Naive thymus-derived CD4-positive, alpha-beta T cell (primary cell): ENCODE measurements around the gene INO80C. TPM values are rescaled to one million over a fixed set of nuclear protein-coding genes. Genes with fewer than 3 reads are reported as not detected.

ENCODE experiments used
- ATAC-seq: fragments of 150-1000 bp; cut with Tn5 transposase; 2 replicates; pipeline ENCODE4 v1.10.0; 2021; ENCODE audit warnings: mild to moderate bottlenecking, moderate library complexity
- CTCF ChIA-PET: fragments of 350-600 bp; sonication (Branson Sonifier 250); formaldehyde crosslinking; loops from one replicate; lab custom pipeline; 2021; ENCODE audit warnings: antibody characterized with exemption; lab: Charles Lee
- POLR2A ChIA-PET: fragments of 350-600 bp; sonication (Branson Sonifier 250); formaldehyde crosslinking; loops from one replicate; lab custom pipeline; 2021; ENCODE audit warnings: antibody characterized with exemption, inconsistent platforms; lab: Charles Lee
- DNase-seq, 9 donors: peaks; one replicate each; pipeline versions ENCODE4 v3.0.0 to v3.0.0-alpha.2; 2020 to 2022; ENCODE audit warnings: mixed read lengths in 1 of 9
- H3K27ac ChIP-seq: one replicate; pipeline ENCODE4 v1.7.0; 2013; ENCODE audit warnings: mild to moderate bottlenecking, low read depth, low read length, moderate library complexity
- H3K27me3 ChIP-seq, 2 donors: one replicate each; pipeline ENCODE4 v1.7.0; 2013; ENCODE audit warnings: low read length in 2 of 2, mild to moderate bottlenecking in 2 of 2, moderate library complexity in 2 of 2; ENCODE audit not compliant: control insufficient read depth in 2 of 2, insufficient read depth in 2 of 2
- H3K36me3 ChIP-seq, 3 experiments: 1 replicate in 2 of 3; 2 replicates in 1 of 3; pipeline ENCODE4 v1.7.0; 2013; ENCODE audit warnings: low read length in 3 of 3, mild to moderate bottlenecking in 3 of 3, moderate library complexity in 1 of 3; ENCODE audit not compliant: insufficient read depth in 3 of 3, control insufficient read depth in 2 of 3
- H3K4me1 ChIP-seq, 2 donors: one replicate each; pipeline ENCODE4 v1.7.0; 2013; ENCODE audit warnings: low read length in 2 of 2, mild to moderate bottlenecking in 2 of 2, moderate library complexity in 1 of 2; ENCODE audit not compliant: control insufficient read depth in 2 of 2, insufficient read depth in 2 of 2
- H3K4me3 ChIP-seq: 2 replicates; pipeline ENCODE4 v1.7.0; 2013; ENCODE audit warnings: mild to moderate bottlenecking, low read length
- H3K9me3 ChIP-seq, 3 experiments: 1 replicate in 2 of 3; 2 replicates in 1 of 3; pipeline ENCODE4 v1.7.0; 2013; ENCODE audit warnings: low read length in 3 of 3; ENCODE audit not compliant: control insufficient read depth in 2 of 3
- H3K27ac Mint-ChIP-seq, 9 donors: one replicate each; pipeline ENCODE4 v1.8.0; 2020 to 2022; ENCODE audit warnings: mixed read lengths in 9 of 9, mild to moderate bottlenecking in 8 of 9, moderate library complexity in 5 of 9, inconsistent platforms in 2 of 9
- H3K27me3 Mint-ChIP-seq, 5 donors: one replicate each; pipeline ENCODE4 v1.8.0; 2021 to 2022; ENCODE audit warnings: mixed read lengths in 5 of 5, mild to moderate bottlenecking in 1 of 5
- H3K36me3 Mint-ChIP-seq, 5 donors: one replicate each; pipeline ENCODE4 v1.8.0; 2020 to 2022; ENCODE audit warnings: mixed read lengths in 5 of 5, mild to moderate bottlenecking in 3 of 5, inconsistent platforms in 1 of 5
- H3K4me1 Mint-ChIP-seq, 7 donors: one replicate each; pipeline ENCODE4 v1.8.0; 2020 to 2022; ENCODE audit warnings: mixed read lengths in 7 of 7, mild to moderate bottlenecking in 3 of 7, inconsistent platforms in 1 of 7
- H3K4me3 Mint-ChIP-seq, 10 donors: one replicate each; pipeline ENCODE4 v1.8.0; 2020 to 2022; ENCODE audit warnings: mild to moderate bottlenecking in 10 of 10, mixed read lengths in 10 of 10, moderate library complexity in 6 of 10, inconsistent platforms in 2 of 10
- H3K9me3 Mint-ChIP-seq, 11 donors: one replicate each; pipeline ENCODE4 v1.8.0; 2020 to 2022; ENCODE audit warnings: mixed read lengths in 11 of 11, mild to moderate bottlenecking in 4 of 11, inconsistent platforms in 1 of 11, moderate library complexity in 1 of 11
- intact Hi-C, 2 donors: fragments of 100-400 bp; cut with micrococcal nuclease; formaldehyde crosslinking; loops; one replicate each; pipeline ENCODE4 v1.15.1; 2023
- polyA plus RNA-seq, 2 donors: library from polyadenylated mRNA; unstranded; fragments of 300-500 nt; fragmentation: Illumina TruSeq; gene quantifications; one replicate each; pipeline ENCODE4 v1.2.3, GENCODE V29; 2021
- total RNA-seq, 6 experiments: library from RNA in 5 of 6; stranded (reverse) in 5 of 6; gene quantifications; 1 replicate in 5 of 6; 2 replicates in 1 of 6; pipeline ENCODE4 v1.2.3 and lab custom pipeline; 2021 to 2026

The INO80C gene
- total and polyA plus RNA-seq, 7 experiments from 2014 or later, result 20.2 to 26.8 (median 25.7) TPM

DNA sequence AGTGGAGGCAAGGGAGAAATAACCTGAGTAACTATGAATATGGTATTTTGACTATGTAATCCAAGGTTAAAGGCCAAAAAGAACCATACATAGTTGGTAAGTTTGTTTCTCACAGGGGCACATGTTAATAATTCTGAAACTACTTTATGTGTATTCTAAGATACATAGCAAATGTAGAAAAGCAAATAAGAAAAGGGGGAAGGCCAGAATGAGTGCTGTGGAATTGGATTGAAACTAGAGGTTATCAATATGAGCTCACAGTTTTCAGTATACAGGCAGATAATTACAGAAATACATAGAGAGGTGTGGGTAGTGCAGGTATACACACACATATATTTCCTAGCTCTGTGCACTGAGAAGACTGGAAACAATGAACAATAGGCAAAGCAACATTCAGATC, 13.7 kb downstream of the INO80C start:
- ChIA-PET CTCF (no interaction called here), POLR2A (no interaction called here)
- H3K27ac ChIP-seq, result no peak overlapping the region
- ATAC-seq, result no peak
- H3K27me3 Mint-ChIP-seq, result no peaks in the 10 kb centered on the region
- H3K9me3 Mint-ChIP-seq, result peaks cover 0 to 3% (median 0%) of the 10 kb centered on the region in 11 donors
- no peak for DNase-seq
- no peaks in the 10 kb centered on the region for H3K4me1 ChIP-seq
- peaks cover 0 to 48% (median 25%) of the 10 kb centered on the region in 5 donors for H3K36me3 Mint-ChIP-seq
- H3K9me3 ChIP-seq, result no peaks in the 10 kb centered on the region
- H3K4me1 Mint-ChIP-seq, result peaks cover 4 to 37% (median 20%) of the 10 kb centered on the region in 7 donors
- no peak overlapping the region for H3K27ac Mint-ChIP-seq
- H3K36me3 ChIP-seq, result no peaks in the 10 kb centered on the region
- intact Hi-C loops, result no loop called here
- H3K4me3 Mint-ChIP-seq, result no peak overlapping the region
- no peaks in the 10 kb centered on the region for H3K27me3 ChIP-seq
- H3K4me3 ChIP-seq, result no peak overlapping the region

DNA sequence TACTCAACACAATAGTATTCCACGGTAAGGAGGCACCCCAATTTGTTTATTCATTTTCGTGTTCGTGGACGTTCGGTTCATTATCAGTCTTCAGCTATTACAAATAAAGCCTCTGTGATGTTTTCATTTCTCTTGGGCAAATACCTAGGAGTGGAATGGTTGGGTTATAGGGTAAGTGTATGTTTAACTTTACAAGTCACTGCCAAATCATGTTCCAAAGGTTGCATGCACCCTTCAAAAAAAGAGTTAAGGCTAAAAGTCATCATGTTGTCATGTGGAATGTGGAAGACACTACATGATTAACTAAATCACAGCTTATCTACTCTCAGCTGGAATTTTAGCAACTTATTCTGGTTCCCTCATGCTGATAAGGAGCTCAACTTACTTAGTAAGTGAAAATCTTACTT, 15.8 kb downstream of the INO80C start:
- no peak for ATAC-seq
- intact Hi-C loops, result no loop called here
- H3K4me3 Mint-ChIP-seq, result no peak overlapping the region

GRCh38 chr18:35479911-35480586, 17.7 kb downstream of the INO80C start:
- H3K27ac Mint-ChIP-seq, result no peak overlapping the region
- H3K36me3 Mint-ChIP-seq, result peaks cover under 1 to 44% (median 7%) of the 10 kb centered on the region in 5 donors
- peaks cover 10 to 25% (median 15%) of the 10 kb centered on the region in 7 donors for H3K4me1 Mint-ChIP-seq
- Histone ChIP-seq H3K27me3 (no peaks in the 10 kb centered on the region), H3K4me1 (no peaks in the 10 kb centered on the region), H3K4me3 (no peak overlapping the region), H3K36me3 (no peaks in the 10 kb centered on the region), H3K27ac (no peak overlapping the region), H3K9me3 (no peaks in the 10 kb centered on the region)
- no peaks in the 10 kb centered on the region for H3K27me3 Mint-ChIP-seq
- ChIA-PET POLR2A (interaction anchor here (1.3 kb wide), 1 partner anchor 18 kb away, joined by 4 read pairs; the partner anchor contains the start of gene INO80C), CTCF (no interaction called here)
- ATAC-seq (no peak), DNase-seq (no peak)
- H3K9me3 Mint-ChIP-seq, result peaks cover 0 to 2% (median 0%) of the 10 kb centered on the region in 11 donors
- intact Hi-C loops, result no loop called here
- no peak overlapping the region for H3K4me3 Mint-ChIP-seq

More for the DNA sequence above, 15.8 kb downstream of the INO80C start:
- Mint-ChIP-seq H3K36me3 (peaks cover 0 to 44% (median 10%) of the 10 kb centered on the region in 5 donors), H3K9me3 (peaks cover 0 to 2% (median 0%) of the 10 kb centered on the region in 11 donors), H3K27me3 (no peaks in the 10 kb centered on the region), H3K4me1 (peaks cover 10 to 28% (median 16%) of the 10 kb centered on the region in 7 donors), H3K27ac (no peak overlapping the region)
- H3K36me3 ChIP-seq, result no peaks in the 10 kb centered on the region
- no peak overlapping the region for H3K4me3 ChIP-seq
- ChIA-PET POLR2A (no interaction called here), CTCF (no interaction called here)
- H3K27ac ChIP-seq, result no peak overlapping the region
- no peaks in the 10 kb centered on the region for H3K4me1 ChIP-seq
- H3K9me3 ChIP-seq, result no peaks in the 10 kb centered on the region
- no peak for DNase-seq
- H3K27me3 ChIP-seq, result no peaks in the 10 kb centered on the region

DNA sequence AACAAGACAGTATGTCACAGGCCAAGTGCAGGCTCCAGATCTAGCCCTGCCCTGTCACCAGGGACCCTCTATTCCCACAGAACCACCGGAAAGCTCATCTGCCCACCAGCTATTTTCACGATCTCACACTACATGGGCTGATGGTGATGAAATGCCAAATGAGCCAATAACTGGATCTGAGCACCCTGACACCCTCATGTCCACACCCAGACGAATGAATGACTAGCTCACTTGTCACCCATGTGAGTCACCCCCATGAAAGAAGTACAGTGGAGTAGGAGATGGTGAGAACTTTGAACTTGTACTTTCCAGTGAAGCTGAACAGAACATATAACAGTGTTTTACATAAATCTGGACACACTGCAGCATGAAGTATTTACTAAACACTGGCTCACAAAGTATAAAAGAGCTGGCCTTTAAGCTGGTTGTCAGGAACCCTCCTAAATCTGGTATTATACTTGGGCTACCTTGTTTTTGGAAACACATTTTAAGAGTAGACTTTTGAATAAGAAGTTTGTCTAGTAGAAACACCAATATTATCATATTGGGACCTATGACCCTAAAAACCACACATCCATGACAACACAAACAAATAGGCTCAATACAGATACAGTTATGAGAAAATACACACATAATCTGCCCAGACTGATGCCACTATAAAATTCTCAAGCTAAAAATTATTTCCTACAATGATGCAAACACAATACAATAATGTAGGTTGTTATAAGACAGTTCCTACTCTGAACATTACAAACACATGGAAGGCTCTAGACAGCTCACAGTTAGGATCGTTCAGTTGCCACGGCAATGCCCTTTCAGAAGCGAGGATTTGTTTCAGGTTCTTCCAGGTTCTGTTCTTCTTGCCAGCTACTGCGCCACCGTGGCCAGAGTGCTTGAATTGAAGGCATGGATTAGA, 19.0 kb downstream of the INO80C start:
- CTCF ChIA-PET, result no interaction called here
- intact Hi-C loops, result no loop called here
- POLR2A ChIA-PET, result interaction anchor here (1.1 kb wide), 1 partner anchor 19 kb away, joined by 3 read pairs; the partner anchor contains the start of gene INO80C

DNA sequence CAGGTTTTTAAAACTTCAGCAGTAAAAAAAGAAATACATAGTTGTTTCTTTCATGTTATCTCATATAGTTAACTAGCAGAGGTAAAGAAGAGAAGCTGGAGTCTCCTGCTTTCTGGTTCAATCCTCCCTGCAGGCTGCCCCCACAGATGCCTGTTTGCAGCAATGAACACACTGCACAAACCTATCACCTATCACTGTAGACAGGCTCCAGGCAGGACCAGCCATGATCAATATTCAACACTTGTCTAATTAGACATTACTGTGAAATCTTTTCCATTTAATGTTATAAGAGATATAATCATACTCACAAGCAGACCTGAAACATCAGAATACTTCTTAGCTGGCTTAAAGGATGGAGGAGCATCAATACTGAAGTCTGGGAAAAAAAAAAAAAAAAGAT, 19.8 kb downstream of the INO80C start:
- Histone ChIP-seq H3K4me1 (no peaks in the 10 kb centered on the region), H3K27me3 (no peaks in the 10 kb centered on the region), H3K9me3 (no peaks in the 10 kb centered on the region), H3K27ac (no peak overlapping the region), H3K4me3 (no peak overlapping the region), H3K36me3 (no peaks in the 10 kb centered on the region)
- Mint-ChIP-seq H3K4me1 (peaks cover 8 to 21% (median 13%) of the 10 kb centered on the region in 7 donors), H3K9me3 (peaks cover 0 to 4% (median 0%) of the 10 kb centered on the region in 11 donors), H3K36me3 (peaks cover 4 to 57% (median 22%) of the 10 kb centered on the region in 5 donors), H3K27me3 (no peaks in the 10 kb centered on the region), H3K27ac (peak overlapping the region in 1 of 9 donors; percentile 5), H3K4me3 (no peak overlapping the region)
- no peak for DNase-seq
- no peak for ATAC-seq
- intact Hi-C loops, result no loop called here
- ChIA-PET CTCF (no interaction called here), POLR2A (interaction anchor here (1.1 kb wide), 1 partner anchor 20 kb away, joined by 3 read pairs; the partner anchor contains the start of gene INO80C)

More for the DNA sequence above, 19.0 kb downstream of the INO80C start:
- Mint-ChIP-seq H3K4me3 (no peak overlapping the region), H3K9me3 (peaks cover 0 to 4% (median 0%) of the 10 kb centered on the region in 11 donors), H3K36me3 (peaks cover 4 to 50% (median 14%) of the 10 kb centered on the region in 5 donors), H3K27ac (peak overlapping the region in 1 of 9 donors; percentile 51), H3K27me3 (no peaks in the 10 kb centered on the region), H3K4me1 (peaks cover 6 to 21% (median 14%) of the 10 kb centered on the region in 7 donors)
- Histone ChIP-seq H3K27me3 (no peaks in the 10 kb centered on the region), H3K27ac (no peak overlapping the region), H3K4me1 (no peaks in the 10 kb centered on the region), H3K4me3 (no peak overlapping the region), H3K9me3 (no peaks in the 10 kb centered on the region), H3K36me3 (no peaks in the 10 kb centered on the region)
- ATAC-seq (peak; percentile 87), DNase-seq (peak in 1 of 9 donors; percentile 30)

- intact Hi-C loops, result no loop called here
- DNase-seq, result no peak
- H3K27ac ChIP-seq, result no peak overlapping the region
- ATAC-seq, result no peak
- CTCF ChIA-PET, result no interaction called here
- no peaks in the 10 kb centered on the region for H3K9me3 ChIP-seq
- H3K36me3 Mint-ChIP-seq, result peaks cover 4 to 57% (median 26%) of the 10 kb centered on the region in 5 donors
- no peaks in the 10 kb centered on the region for H3K27me3 Mint-ChIP-seq
- peaks cover 0 to 4% (median 0%) of the 10 kb centered on the region in 11 donors for H3K9me3 Mint-ChIP-seq
- H3K27me3 ChIP-seq, result no peaks in the 10 kb centered on the region
- no peaks in the 10 kb centered on the region for H3K4me1 ChIP-seq
- peaks cover 0 to 2% (median 0%) of the 10 kb centered on the region in 3 experiments for H3K36me3 ChIP-seq
- H3K4me1 Mint-ChIP-seq, result peaks cover 8 to 17% (median 11%) of the 10 kb centered on the region in 7 donors
- no peak overlapping the region for H3K27ac Mint-ChIP-seq
- no peak overlapping the region for H3K4me3 Mint-ChIP-seq
- no peak overlapping the region for H3K4me3 ChIP-seq
- POLR2A ChIA-PET, result no interaction called here
Measured at GRCh38 chr18:35477497-35477896, 20.3 kb downstream of the INO80C start.
